Left cardiac atrium (tissue), 4 donors: ENCODE data around the gene RAD51B. TPM values are rescaled to one million over a fixed set of nuclear protein-coding genes. Genes with fewer than 3 reads are reported as not detected.
A peak's percentile ranks its signal among the peaks of the same experiment; 100 is the strongest.

Experiments
- ATAC-seq, 2 donors: fragments of 200-7000 bp; cut with Tn5 transposase; one replicate each; pipeline ENCODE4 v1.9.1; 2020; ENCODE audit warnings: mild to moderate bottlenecking in 2 of 2, moderate library complexity in 2 of 2
- DNase-seq: peaks from one replicate; pipeline ENCODE4 v3.0.0-alpha.2; 2020
- intact Hi-C, 2 donors: fragments of 100-400 bp; cut with DNase I; formaldehyde crosslinking; loops; one replicate each; pipeline versions ENCODE4 v1.14.1 to v1.15.1; 2022 to 2023
- total RNA-seq, 2 donors: library from RNA; stranded (reverse); fragmentation: NEBNext Ultra II Directional; extraction: Animal tissue kit (Norgen Biotek cat#: 25700); gene quantifications; one replicate each; pipeline ENCODE4 v1.2.1, GENCODE V29; 2021
- donor health status: DM: no; HTN: yes; CAD: no.
- donor health status: DM: no; HTN: yes; CAD: no; lungs with severe emphysema.
- donor health status: DM: yes; HTN: yes; CAD: no.
- donor health status: Dilated cardiomyopathy.

RAD51B gene
- total RNA-seq, 2 donors from 2014 or later: 4.4 to 6.6 TPM

GRCh38 chr14:68701001-68701741 lies 881.6 kb downstream of the RAD51B start:
- intact Hi-C loops: no loop called here
- ATAC-seq: no peak
- DNase-seq: no peak

- ATAC-seq: no peak
- DNase-seq: no peak
- intact Hi-C loops: no loop called here
Measured at GRCh38 chr14:68702135-68702534, 882.6 kb downstream of the RAD51B start.

DNA sequence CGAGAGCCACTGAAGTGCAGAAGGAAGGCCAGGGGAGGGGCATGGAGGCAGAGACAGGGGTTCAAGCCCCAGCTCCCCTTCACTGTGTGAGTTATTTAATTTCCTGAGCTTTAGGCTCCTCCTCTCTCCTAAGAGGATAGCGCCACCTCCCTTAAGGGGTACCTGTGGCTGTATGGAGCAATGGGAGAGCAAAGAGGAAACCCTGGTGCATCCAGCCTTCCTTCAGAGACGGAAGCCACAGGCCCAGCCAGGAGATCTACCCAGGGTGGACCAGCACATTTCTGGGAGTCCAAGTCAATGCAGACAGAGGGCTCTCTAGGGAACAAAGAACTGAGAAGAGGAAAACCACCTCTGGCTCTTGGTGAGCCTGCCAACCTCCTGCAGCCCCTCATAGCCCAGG lies 883.0 kb downstream of the RAD51B start:
- intact Hi-C loops: no loop called here
- DNase-seq (no peak), ATAC-seq (no peak)

DNA sequence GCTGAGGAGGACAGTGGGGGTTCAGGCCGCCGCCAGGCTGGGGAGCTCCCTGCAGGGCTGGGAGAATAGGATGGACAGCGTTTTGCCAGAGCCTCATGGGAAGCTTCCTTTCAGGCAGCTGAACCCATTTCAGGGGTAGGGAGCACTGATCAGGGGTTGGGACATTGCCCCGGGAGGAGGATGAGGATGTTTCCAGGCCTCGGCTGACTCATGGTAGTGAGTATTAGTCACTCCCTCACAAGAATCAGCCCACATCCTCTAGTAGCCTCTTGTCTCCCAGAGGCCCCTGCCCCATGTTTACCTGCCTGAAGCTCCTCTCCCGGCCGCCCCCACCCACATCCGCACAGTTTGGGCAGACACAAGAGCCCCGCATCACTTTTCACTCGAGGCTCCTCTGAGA lies 883.5 kb downstream of the RAD51B start:
- peak in 1 of 2 donors; percentile 77 for ATAC-seq
- peak; percentile 54 for DNase-seq
- intact Hi-C loops: no loop called here

DNA sequence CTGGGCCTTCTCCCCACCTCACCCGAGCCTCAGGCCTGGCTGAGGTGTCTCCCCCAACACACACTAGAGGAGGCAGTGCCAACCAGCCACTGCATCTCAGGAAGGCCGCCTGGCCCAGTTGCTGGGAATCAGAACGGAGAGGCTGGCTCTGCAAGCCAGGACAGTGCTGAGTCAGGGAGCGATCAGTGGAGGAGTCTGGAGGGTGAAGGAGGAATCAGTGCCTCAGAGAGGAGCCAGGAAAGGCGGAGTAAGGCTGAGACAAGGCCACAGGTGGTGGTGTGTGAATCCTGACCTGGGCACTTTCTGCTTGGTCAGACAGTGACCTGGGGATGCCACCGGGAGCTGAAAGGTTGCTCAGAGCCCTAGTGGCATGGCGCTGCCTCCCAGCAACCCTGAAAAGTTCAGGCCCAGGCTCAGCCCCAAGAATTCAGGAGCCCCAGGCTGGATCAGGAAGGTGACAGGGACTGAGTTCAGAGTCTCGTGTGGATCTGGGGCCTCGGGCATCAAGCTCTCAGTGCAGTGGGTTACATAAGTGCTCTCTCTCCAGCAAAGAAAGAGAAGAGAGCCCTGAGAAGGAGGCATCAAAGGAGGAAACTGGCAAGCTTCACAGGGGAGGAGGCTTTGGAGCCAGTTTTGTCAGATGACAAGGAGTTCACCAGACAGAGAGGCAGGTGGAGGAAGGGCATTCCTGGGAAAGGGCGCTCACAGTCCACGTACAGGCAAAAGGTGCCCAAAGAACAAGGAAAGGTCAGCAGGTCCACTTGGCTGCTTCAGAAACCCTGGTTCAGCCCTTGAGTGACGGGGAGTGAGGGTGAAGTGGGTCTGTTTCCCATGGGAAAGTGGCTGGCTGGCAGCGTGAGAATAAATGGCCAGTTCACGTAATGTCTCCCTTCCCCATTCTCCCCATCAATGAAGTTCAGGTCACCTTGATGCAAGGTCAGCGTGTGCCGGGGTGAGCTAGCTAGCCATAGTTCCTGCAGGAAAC lies 885.4 kb downstream of the RAD51B start:
- DNase-seq (peak; percentile 42), ATAC-seq (peak; percentile 53 to 91)
- intact Hi-C loops: no loop called here

DNA sequence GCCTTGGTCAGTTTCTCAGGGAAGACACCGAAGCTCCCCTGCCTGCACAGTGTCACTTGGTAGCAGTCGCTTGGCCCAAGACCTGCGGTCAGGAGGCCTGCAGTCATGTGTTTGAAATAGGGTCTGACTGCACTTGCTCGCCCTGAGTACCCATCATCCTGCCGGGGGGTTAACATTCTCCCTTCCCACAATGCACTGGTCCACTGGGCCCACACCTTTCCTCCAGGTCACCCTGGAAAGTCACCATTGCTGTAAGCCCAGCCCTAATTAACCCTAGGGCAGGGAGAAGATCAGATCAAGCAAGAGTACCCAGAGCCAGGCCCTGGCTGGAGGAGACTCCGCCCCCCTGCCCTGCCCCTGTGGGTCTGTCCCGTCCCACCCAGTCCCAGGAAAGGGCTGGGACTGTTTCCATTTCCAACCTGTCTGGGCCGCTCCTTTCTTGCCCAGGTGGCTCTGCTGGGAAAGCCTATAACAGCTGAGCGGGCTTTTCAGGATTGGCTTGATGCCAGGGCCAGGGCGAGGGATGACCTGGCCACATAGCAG lies 886.2 kb downstream of the RAD51B start:
- no peak for ATAC-seq
- intact Hi-C loops: no loop called here

DNA sequence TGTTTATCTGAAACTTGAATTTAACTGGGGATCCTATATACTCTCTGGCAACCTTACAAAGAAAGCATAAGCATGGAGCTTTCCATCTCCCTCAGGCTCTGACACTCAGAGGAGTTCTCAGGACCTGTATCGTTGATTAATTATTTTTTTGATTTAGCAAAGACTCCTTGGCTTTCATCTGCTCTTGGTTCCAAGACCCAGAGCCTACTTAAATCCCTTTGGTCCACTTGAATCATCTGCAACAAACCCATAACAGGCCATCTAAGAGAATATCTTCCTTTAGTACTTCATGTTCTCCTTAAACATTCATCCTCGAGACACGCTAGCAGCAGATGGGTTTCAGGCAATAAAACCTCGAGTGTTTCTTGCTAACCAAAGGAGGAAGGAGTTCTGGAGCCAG lies 887.9 kb downstream of the RAD51B start:
- ATAC-seq (no peak), DNase-seq (no peak)
- intact Hi-C loops: no loop called here

More for the DNA sequence above, 886.2 kb downstream of the RAD51B start:
- DNase-seq: no peak

- ATAC-seq: no peak
- intact Hi-C loops: no loop called here
- DNase-seq: no peak
Measured at GRCh38 chr14:68708343-68708742, 888.8 kb downstream of the RAD51B start.

DNA sequence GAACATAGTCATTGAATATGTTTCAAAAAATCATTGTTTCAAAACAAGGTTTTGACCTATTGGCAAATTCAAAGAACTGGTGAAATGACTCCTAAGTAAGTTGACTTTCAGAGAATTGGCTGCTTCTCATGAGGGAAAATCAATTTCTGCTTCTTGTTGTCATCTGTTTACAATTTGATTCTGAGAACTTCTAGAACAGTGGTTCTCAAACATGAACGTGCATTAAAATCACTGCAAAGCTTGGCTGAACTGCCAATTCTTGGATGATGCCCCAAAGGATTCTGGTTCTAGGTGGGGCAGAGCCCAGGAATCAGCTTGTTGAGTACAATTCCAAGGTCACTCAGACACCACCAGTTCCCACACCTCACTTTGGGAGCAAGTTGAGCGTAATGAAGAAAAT lies 889.4 kb downstream of the RAD51B start:
- ATAC-seq (no peak), DNase-seq (no peak)
- intact Hi-C loops: no loop called here

DNA sequence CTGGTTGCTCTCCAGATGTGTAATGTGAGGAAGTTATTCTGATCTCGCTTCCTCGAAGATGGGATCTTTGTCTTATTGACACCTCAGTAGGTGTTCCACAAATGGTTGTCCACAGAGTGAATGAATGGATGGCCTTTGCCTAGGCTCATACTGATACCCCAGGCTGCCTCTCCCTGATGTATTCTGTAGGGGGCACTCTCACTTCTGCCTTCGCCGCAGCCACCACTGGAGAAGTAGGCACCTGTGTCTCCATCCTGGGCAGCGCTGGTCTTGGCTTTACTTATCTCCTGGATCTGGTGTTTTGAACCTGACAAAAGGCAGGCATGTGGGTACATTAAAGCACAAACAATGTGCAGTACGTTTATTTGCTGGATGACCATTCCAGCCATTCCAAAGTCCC lies 891.2 kb downstream of the RAD51B start:
- intact Hi-C loops: no loop called here
- DNase-seq: no peak
- no peak for ATAC-seq

GRCh38 chr14:68711561-68712309 lies 892.2 kb downstream of the RAD51B start:
- no peak for ATAC-seq
- intact Hi-C loops: no loop called here
- DNase-seq: no peak

- intact Hi-C loops: no loop called here
- ATAC-seq (no peak), DNase-seq (no peak)
Measured at GRCh38 chr14:68712703-68713370, 893.3 kb downstream of the RAD51B start.

GRCh38 chr14:68713782-68714181 lies 894.2 kb downstream of the RAD51B start:
- ATAC-seq (no peak), DNase-seq (no peak)
- intact Hi-C loops: no loop called here

DNA sequence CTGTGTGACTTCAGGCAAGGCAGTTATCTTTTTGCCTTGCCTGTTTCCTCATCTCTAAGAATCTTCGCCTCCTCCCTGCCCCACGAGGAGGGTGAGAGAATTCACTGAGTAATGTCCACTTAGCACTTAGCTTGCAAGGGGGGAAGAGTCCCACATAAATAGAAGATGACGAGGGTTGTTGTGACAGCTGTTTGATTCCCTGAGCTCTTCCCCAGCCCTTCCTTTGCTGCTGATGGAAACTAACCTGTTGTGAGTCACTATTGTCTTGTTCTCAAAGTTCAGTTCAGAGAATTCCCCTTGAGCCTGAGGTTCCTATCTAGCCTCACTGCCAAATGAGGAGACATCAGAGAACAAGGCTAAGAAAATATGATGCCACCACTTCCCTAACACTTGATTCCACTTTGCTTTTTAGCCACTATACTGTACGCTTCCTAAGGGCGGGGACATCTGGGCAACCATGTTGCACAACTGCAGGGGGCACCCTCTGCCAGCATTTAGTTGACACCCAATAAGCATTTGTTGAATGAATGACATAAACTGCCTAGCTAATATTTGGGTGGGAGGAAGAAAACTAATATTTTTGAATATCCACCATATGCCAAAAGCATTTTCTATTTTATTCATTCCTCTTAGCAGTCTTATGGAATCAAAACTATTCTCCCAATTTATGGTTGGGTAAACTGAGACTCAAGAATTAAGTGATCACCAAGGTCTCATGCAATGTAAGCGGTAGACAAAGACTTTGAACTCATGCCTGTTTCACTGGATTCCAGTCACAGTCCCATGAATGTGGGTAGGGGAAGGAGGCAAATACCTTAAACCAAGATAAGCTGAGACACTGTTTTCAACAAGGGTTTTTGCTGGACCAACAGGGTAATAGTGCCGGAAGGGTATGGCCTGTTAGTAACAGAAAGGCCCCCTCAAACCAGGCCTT lies 895.7 kb downstream of the RAD51B start:
- DNase-seq: no peak
- ATAC-seq: peak in 1 of 2 donors; percentile 59
- intact Hi-C loops: no loop called here

DNA sequence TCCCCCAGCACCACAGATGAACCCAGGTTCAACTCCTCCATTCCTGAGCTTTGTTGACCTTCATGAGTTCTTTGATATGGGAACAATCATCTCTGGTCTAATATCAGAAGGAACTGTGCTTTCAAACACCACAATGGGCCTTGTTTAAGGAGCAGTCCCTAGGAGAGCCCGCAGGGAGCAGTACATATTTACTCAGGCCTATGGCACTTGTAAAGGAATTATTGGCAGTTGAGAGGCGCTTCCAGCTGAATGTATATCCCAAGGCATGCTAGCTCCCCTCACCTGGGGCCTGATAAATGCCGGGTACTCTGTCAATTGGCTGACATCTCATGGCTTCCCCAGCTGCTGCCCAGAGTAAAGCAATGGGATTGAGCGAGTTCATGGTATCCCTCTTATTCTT lies 897.1 kb downstream of the RAD51B start:
- intact Hi-C loops: no loop called here
- DNase-seq (no peak), ATAC-seq (no peak)

DNA sequence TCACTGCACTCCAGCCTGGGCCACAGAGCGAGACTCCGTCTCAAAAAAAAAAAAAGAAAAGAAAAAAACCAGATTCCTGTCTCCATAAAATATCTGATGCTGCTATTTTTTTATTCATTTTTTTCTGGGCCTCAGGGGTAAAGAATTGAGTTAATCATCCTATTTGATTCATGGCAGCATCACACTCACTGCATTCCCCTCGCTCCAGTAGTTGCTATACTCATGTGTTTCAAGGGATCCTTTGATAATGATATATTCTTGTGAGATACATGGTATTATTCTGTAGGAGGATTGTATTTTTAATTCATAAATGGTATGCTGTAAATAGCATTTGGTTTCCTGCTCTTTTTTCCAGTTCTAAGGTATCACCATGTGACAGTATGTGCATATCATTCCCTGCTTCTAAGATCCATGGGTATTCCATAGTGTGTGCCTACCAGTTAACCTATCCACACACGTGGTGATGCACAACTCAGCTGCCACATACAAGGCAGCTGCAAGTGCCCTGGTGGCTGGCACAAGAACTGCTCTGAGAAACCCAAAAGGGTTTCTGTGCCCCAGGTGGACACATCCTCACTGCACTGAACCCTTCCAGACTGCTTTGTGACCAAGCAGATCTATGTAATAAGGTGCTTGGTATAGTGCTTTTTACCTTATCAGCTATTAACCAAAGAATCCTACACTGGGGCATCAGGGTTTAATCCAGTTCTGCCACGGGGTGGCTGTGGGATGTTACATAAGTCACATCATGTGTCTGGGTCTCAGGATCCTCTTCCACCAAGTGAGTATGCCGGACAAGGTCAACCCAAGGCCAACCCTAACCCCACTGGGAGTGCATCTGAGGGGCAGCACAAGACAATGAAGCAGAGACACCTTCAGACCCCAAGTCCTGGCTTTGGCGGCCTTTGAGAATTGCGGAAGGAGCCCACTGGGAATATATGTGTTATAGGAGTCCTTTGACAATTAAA lies 898.7 kb downstream of the RAD51B start:
- intact Hi-C loops: no loop called here
- DNase-seq (no peak), ATAC-seq (no peak)
